ENCODE data around the gene TNFRSF1B.
"Not testable (repeated sequence)": the region's sequence is repeated elsewhere in the genome, so short reads cannot be mapped to it uniquely, and the experiment has no call there.

TNFRSF1B gene

GRCh38 chr1:12194666-12195216 lies 27.9 kb downstream of the TNFRSF1B start:
- no peak for DNase-seq

GRCh38 chr1:12195416-12195815 lies 28.6 kb downstream of the TNFRSF1B start:
- no peak for DNase-seq

- peak in 1 of 2 donors; percentile 64 for DNase-seq
Measured at GRCh38 chr1:12196641-12197482, 30.1 kb downstream of the TNFRSF1B start.

- no peak for DNase-seq
Measured at GRCh38 chr1:12197483-12197880, 30.7 kb downstream of the TNFRSF1B start.

GRCh38 chr1:12200208-12200607 lies 33.4 kb downstream of the TNFRSF1B start:
- no peak for DNase-seq

- peak; percentile 36 to 48 for DNase-seq
Measured at GRCh38 chr1:12201352-12202189, 34.8 kb downstream of the TNFRSF1B start.

GRCh38 chr1:12202190-12202497 lies 35.4 kb downstream of the TNFRSF1B start:
- DNase-seq: no peak

GRCh38 chr1:12202577-12202976 lies 35.8 kb downstream of the TNFRSF1B start:
- no peak for DNase-seq

- no peak for DNase-seq
Measured at GRCh38 chr1:12203216-12204007, 36.6 kb downstream of the TNFRSF1B start.

GRCh38 chr1:12204140-12204539 lies 37.3 kb downstream of the TNFRSF1B start:
- DNase-seq: peak in 1 of 2 donors; percentile 36

- DNase-seq: no peak
Measured at GRCh38 chr1:12204754-12205658, 38.2 kb downstream of the TNFRSF1B start.

- no peak for DNase-seq
Measured at GRCh38 chr1:12206238-12206637, 39.4 kb downstream of the TNFRSF1B start.

- no peak for DNase-seq
Measured at GRCh38 chr1:12206792-12207424, 40.1 kb downstream of the TNFRSF1B start.

- no peak for DNase-seq
Measured at GRCh38 chr1:12208271-12208670, 41.5 kb downstream of the TNFRSF1B start.

GRCh38 chr1:12208764-12209494 lies 42.1 kb downstream of the TNFRSF1B start:
- DNase-seq: peak; percentile 84

GRCh38 chr1:12209495-12209832 lies 42.7 kb downstream of the TNFRSF1B start:
- DNase-seq: no peak

- no peak for DNase-seq
Measured at GRCh38 chr1:12215118-12215961, 48.5 kb downstream of the TNFRSF1B start.

GRCh38 chr1:12219800-12220199 lies 53.0 kb downstream of the TNFRSF1B start:
- no peak for DNase-seq

- no peak for DNase-seq
Measured at GRCh38 chr1:12220890-12221289, 54.1 kb downstream of the TNFRSF1B start.

GRCh38 chr1:12222700-12223099 lies 55.9 kb downstream of the TNFRSF1B start:
- DNase-seq: not testable (repeated sequence)

Data from CD4-positive, alpha-beta T cell treated with Interleukin-4 for 1 hour (primary cell).